H1 (cell line): ENCODE data around the gene OR5H15. TPM values are rescaled to one million over a fixed set of nuclear protein-coding genes. Genes with fewer than 3 reads are reported as not detected.

Experiments used
- CTCF ChIA-PET: fragments of 300-600 bp; sonication (Branson Sonifier 250); formaldehyde crosslinking; loops from one replicate; lab custom pipeline; 2021; ENCODE audit not compliant: partially characterized antibody; lab: Charles Lee
- POLR2A ChIA-PET: fragments of 300-600 bp; sonication (Branson Sonifier 250); formaldehyde crosslinking; loops from one replicate; lab custom pipeline; 2021; ENCODE audit warnings: inconsistent platforms; ENCODE audit not compliant: partially characterized antibody; lab: Charles Lee
- DNase-seq, 2 experiments: peaks; one replicate each; pipeline versions ENCODE4 v3.0.0 to v3.0.0-alpha.2; 2010 to 2022; ENCODE audit warnings: low spot score in 2 of 2, low read depth in 1 of 2, mixed read lengths in 1 of 2
- FAIRE-seq: peaks from 2 replicates; lab custom pipeline; 2011; peaks lifted over from hg19 to GRCh38; lab: Jason Lieb, UNC
- H2AFZ ChIP-seq: 2 replicates; pipeline ENCODE4 v1.8.1; 2012; ENCODE audit warnings: low read length, inconsistent platforms
- H2AK5ac ChIP-seq: 2 replicates; pipeline ENCODE4 v1.6.1; 2013; ENCODE audit warnings: low read depth, low read length
- H2BK120ac ChIP-seq: replicated peaks from 2 replicates; pipeline ENCODE3; 2013; ENCODE audit warnings: low read depth, low read length, inconsistent platforms
- H2BK12ac ChIP-seq: 2 replicates; pipeline ENCODE4 v1.6.1; 2013; ENCODE audit warnings: low read depth, low read length
- H2BK15ac ChIP-seq: 2 replicates; pipeline ENCODE4 v1.6.1; 2013; ENCODE audit warnings: low read length
- H2BK20ac ChIP-seq: 2 replicates; pipeline ENCODE4 v1.6.1; 2013; ENCODE audit warnings: low read length
- H2BK5ac ChIP-seq: 2 replicates; pipeline ENCODE4 v1.6.1; 2013; ENCODE audit warnings: low read depth, low read length
- H3K14ac ChIP-seq: 2 replicates; pipeline ENCODE4 v1.6.1; 2013; ENCODE audit warnings: inconsistent platforms; ENCODE audit not compliant: insufficient read length
- H3K18ac ChIP-seq: 2 replicates; pipeline ENCODE4 v1.6.1; 2013; ENCODE audit warnings: low read length; ENCODE audit errors: extremely low read depth
- H3K23ac ChIP-seq: 2 replicates; pipeline ENCODE4 v1.6.1; 2013; ENCODE audit warnings: inconsistent platforms; ENCODE audit not compliant: insufficient read length
- H3K23me2 ChIP-seq: 2 replicates; pipeline ENCODE4 v1.6.1; 2013; ENCODE audit warnings: low read depth, low read length
- H3K27ac ChIP-seq: 2 replicates; pipeline ENCODE4 v1.6.1; 2011; ENCODE audit warnings: low read depth, low read length, inconsistent platforms
- H3K27me3 ChIP-seq, 4 experiments: replicated peaks in 1 of 4; 1 replicate in 1 of 4; 2 replicates in 3 of 4; pipeline versions ENCODE4 v1.6.1 to v1.8.1; 2011 to 2013; ENCODE audit warnings: low read length in 3 of 4, mild to moderate bottlenecking in 3 of 4, inconsistent platforms in 2 of 4, mixed read lengths in 2 of 4, moderate library complexity in 1 of 4; ENCODE audit not compliant: control insufficient read depth in 3 of 4, insufficient read depth in 3 of 4; ENCODE audit errors: extremely low read depth in 1 of 4
- H3K36me3 ChIP-seq, 4 experiments: 2 replicates each; pipeline versions ENCODE4 v1.6.1 to v1.8.1; 2011 to 2013; ENCODE audit warnings: mild to moderate bottlenecking in 4 of 4, low read length in 3 of 4, moderate library complexity in 2 of 4, control low read depth in 1 of 4, inconsistent platforms in 1 of 4; ENCODE audit not compliant: insufficient read depth in 4 of 4, control insufficient read depth in 2 of 4
- H3K4ac ChIP-seq: replicated peaks from 2 replicates; pipeline ENCODE3; 2013; ENCODE audit warnings: low read length, low read depth, mixed read lengths, inconsistent platforms; ENCODE audit not compliant: insufficient read length
- H3K4me1 ChIP-seq, 4 experiments: replicated peaks in 1 of 4; 1 replicate in 1 of 4; 2 replicates in 3 of 4; pipeline versions ENCODE4 v1.6.1 to v1.8.1; 2011 to 2013; ENCODE audit warnings: low read length in 3 of 4, inconsistent platforms in 2 of 4, mixed read lengths in 1 of 4; ENCODE audit not compliant: insufficient read depth in 4 of 4, control insufficient read depth in 3 of 4
- H3K4me2 ChIP-seq, 2 experiments: 2 replicates each; pipeline versions ENCODE4 v1.6.1 to v1.8.1; 2011 to 2013; ENCODE audit warnings: low read depth in 2 of 2, low read length in 2 of 2, control low read depth in 1 of 2, inconsistent platforms in 1 of 2, mild to moderate bottlenecking in 1 of 2; ENCODE audit not compliant: insufficient read depth in 1 of 2
- H3K4me3 ChIP-seq, 4 experiments: fragments of 200-600, 300-600 bp in 1 of 4; sonication (generic), shearing (Covaris generic), sonication (Bioruptor Twin) in 1 of 4; 2 replicates each; pipeline versions ENCODE4 v1.5.1 to v1.8.1; 2011 to 2016; ENCODE audit warnings: low read length in 4 of 4, low read depth in 3 of 4, control low read depth in 2 of 4, inconsistent platforms in 2 of 4, mild to moderate bottlenecking in 2 of 4, mixed read lengths in 1 of 4, moderate library complexity in 1 of 4; ENCODE audit not compliant: insufficient read depth in 2 of 4; ENCODE audit errors: extremely low read depth in 1 of 4
- H3K56ac ChIP-seq: replicated peaks from 2 replicates; pipeline ENCODE3; 2013; ENCODE audit warnings: low read depth, mild to moderate bottlenecking, mixed read lengths, low read length, inconsistent platforms; ENCODE audit not compliant: insufficient read length
- H3K79me1 ChIP-seq: 2 replicates; pipeline ENCODE4 v1.6.1; 2013; ENCODE audit warnings: low read depth, low read length, control low read depth
- H3K79me2 ChIP-seq, 2 experiments: 2 replicates each; pipeline versions ENCODE4 v1.6.1 to v1.8.1; 2012 to 2013; ENCODE audit warnings: low read length in 2 of 2, mild to moderate bottlenecking in 2 of 2, inconsistent platforms in 1 of 2; ENCODE audit not compliant: insufficient read depth in 2 of 2, control insufficient read depth in 1 of 2
- H3K9ac ChIP-seq, 4 experiments: replicated peaks in 1 of 4; 1 replicate in 1 of 4; 2 replicates in 3 of 4; pipeline versions ENCODE4 v1.6.1 to v1.8.1; 2011 to 2013; ENCODE audit warnings: low read depth in 3 of 4, low read length in 3 of 4, control low read depth in 2 of 4, mild to moderate bottlenecking in 2 of 4, moderate library complexity in 2 of 4, inconsistent platforms in 1 of 4; ENCODE audit errors: extremely low read depth in 1 of 4
- H3K9me3 ChIP-seq, 2 experiments: 2 replicates each; pipeline versions ENCODE4 v1.6.1 to v1.8.1; 2012 to 2013; ENCODE audit warnings: mild to moderate bottlenecking in 2 of 2, moderate library complexity in 2 of 2, control low read depth in 1 of 2, inconsistent platforms in 1 of 2, low read depth in 1 of 2, low read length in 1 of 2, mixed read lengths in 1 of 2; ENCODE audit not compliant: insufficient read depth in 2 of 2
- H4K20me1 ChIP-seq, 2 experiments: replicated peaks in 1 of 2; 2 replicates each; pipeline versions ENCODE3 to v1.8.1; 2011 to 2013; ENCODE audit warnings: inconsistent platforms in 2 of 2, low read length in 2 of 2, mild to moderate bottlenecking in 1 of 2; ENCODE audit not compliant: insufficient read depth in 2 of 2, control insufficient read depth in 1 of 2
- H4K5ac ChIP-seq: 2 replicates; pipeline ENCODE4 v1.6.1; 2013; ENCODE audit warnings: low read length, low read depth, mixed read lengths, inconsistent platforms; ENCODE audit not compliant: insufficient read length
- H4K8ac ChIP-seq: 2 replicates; pipeline ENCODE4 v1.8.0; 2013; ENCODE audit warnings: mild to moderate bottlenecking, moderate library complexity, low read length, inconsistent platforms; ENCODE audit not compliant: insufficient read depth; ENCODE audit errors: extremely low read depth
- H4K91ac ChIP-seq: replicated peaks from 2 replicates; pipeline ENCODE3; 2013; ENCODE audit warnings: low read length, mixed read lengths, inconsistent platforms; ENCODE audit not compliant: insufficient read length
- BACH1 ChIP-seq: IDR thresholded peaks from 2 replicates; pipeline ENCODE4 v1.6.1; 2012; ENCODE audit warnings: low read length, improper control_type of control experiment
- BRCA1 ChIP-seq: IDR thresholded peaks from 2 replicates; pipeline ENCODE4 v1.6.1; 2012; ENCODE audit warnings: low read depth, low read length, improper control_type of control experiment
- CBX5 ChIP-seq: fragments of 300-800, 300-1000 bp; sonication (generic); IDR thresholded peaks from 2 replicates; pipeline ENCODE4 v1.7.1; 2016; ENCODE audit warnings: antibody characterized with exemption, low read length, low read depth
- EGR1 ChIP-seq: IDR thresholded peaks from 2 replicates; pipeline ENCODE4 v1.6.1; 2011; ENCODE audit warnings: low read depth, low read length, borderline replicate concordance
- GABPA ChIP-seq: IDR thresholded peaks from 2 replicates; pipeline ENCODE4 v1.6.1; 2011; ENCODE audit warnings: mild to moderate bottlenecking, low read length, moderate library complexity, borderline replicate concordance; ENCODE audit not compliant: insufficient read depth
- KDM1A ChIP-seq: fragments of 200-600, 300-600 bp; sonication (generic); IDR thresholded peaks from 2 replicates; pipeline ENCODE4 v1.7.1; 2016; ENCODE audit warnings: mild to moderate bottlenecking, low read length, borderline replicate concordance
- NANOG ChIP-seq: IDR thresholded peaks from 2 replicates; pipeline ENCODE4 v1.6.1; 2011; ENCODE audit warnings: low read length, low read depth, mild to moderate bottlenecking, inconsistent platforms; ENCODE audit not compliant: insufficient read depth, poor library complexity, severe bottlenecking
- POLR2A ChIP-seq, 2 experiments: IDR thresholded peaks; 1 replicate in 1 of 2; 2 replicates in 1 of 2; pipeline ENCODE4 v1.6.1; 2011; ENCODE audit warnings: low read depth in 2 of 2, low read length in 2 of 2, mild to moderate bottlenecking in 2 of 2; ENCODE audit errors: control extremely low read depth in 1 of 2
- POU5F1 ChIP-seq: IDR thresholded peaks from 2 replicates; pipeline ENCODE4 v1.6.1; 2011; ENCODE audit warnings: low read depth, mild to moderate bottlenecking, low read length, moderate library complexity
- SP2 ChIP-seq: IDR thresholded peaks from 2 replicates; pipeline ENCODE4 v1.6.1; 2012; ENCODE audit warnings: mild to moderate bottlenecking, low read length, inconsistent platforms
- WGBS, 2 experiments: shearing (Covaris generic) in 1 of 2; methylation state at CpG; one replicate each; pipeline versions ENCODE4 v1.1.6 to v1.1.7; 2013 to 2015; ENCODE audit warnings: low lambda C conversion rate in 2 of 2, mixed read lengths in 2 of 2, inconsistent platforms in 1 of 2, low coverage in 1 of 2, missing lambda C conversion rate in 1 of 2; ENCODE audit not compliant: insufficient replicate concordance in 2 of 2, insufficient coverage in 1 of 2, insufficient read length in 1 of 2; ENCODE audit errors: extremely low coverage in 1 of 2, missing lambda C conversion rate in 1 of 2; 5-methylcytosine and 5-hydroxymethylcytosine counted together
- polyA plus RNA-seq, 7 experiments: library from polyadenylated mRNA; depleted of rRNA in 3 of 7; stranded (reverse) in 5 of 7; unstranded in 2 of 7; fragments of >200 nt in 5 of 7; fragments of 200-250 nt in 2 of 7; gene quantifications; 1 replicate in 5 of 7; 2 replicates in 1 of 7; 4 replicates in 1 of 7; pipeline versions ENCODE4 v1.2.1 to v1.2.3, GENCODE V29; 2011 to 2013; ENCODE audit warnings: missing spikeins in 2 of 7, mixed read lengths in 2 of 7
- total RNA-seq: library from RNA; stranded (reverse); fragmentation: NEBNext Ultra II Directional; extraction: Animal tissue kit (Norgen Biotek cat#: 25700); gene quantifications from 2 replicates; pipeline ENCODE4 v1.2.1, GENCODE V29; 2021
- TF ChIP-seq, protein P1 (sequence below), 3 experiments: IDR thresholded peaks; 1 replicate in 2 of 3; 2 replicates in 1 of 3; pipeline versions ENCODE4 v1.5.1 to v1.6.1; 2011; ENCODE audit warnings: low read length in 3 of 3, mild to moderate bottlenecking in 3 of 3, inconsistent platforms in 2 of 3, low read depth in 1 of 3, moderate library complexity in 1 of 3; ENCODE audit not compliant: insufficient read depth in 1 of 3; ENCODE audit errors: control extremely low read depth in 1 of 3
- TF ChIP-seq, protein P2 (sequence below): IDR thresholded peaks from 2 replicates; pipeline ENCODE4 v1.6.1; 2012; ENCODE audit warnings: inconsistent platforms

Gene OR5H15
- total and polyA plus RNA-seq, 2 of the 8 experiments (the other 6 are each of a cell fraction or from before 2014, with no cell fraction given): not detected

DNA sequence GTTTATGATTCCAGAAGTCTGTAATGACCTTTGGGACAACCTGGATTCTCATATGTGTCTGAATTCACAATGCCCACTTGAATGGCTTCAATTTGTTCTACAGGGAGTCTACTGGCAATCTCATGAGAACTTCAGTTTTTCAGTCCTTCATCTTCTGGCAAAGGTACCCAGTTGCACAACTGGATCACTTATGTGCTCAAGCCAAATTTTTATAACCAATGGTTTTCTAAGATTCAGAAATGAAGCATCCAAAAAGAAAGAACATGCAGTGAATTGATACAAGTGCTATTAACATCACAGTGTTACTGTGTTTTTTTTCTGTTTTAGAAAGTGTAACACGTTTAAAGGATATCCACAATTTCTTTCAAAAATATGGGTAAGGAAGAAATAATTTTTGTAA lies 19.3 kb upstream of the OR5H15 start, which contains the start of gene OR5H14:
OR5H14 (plus strand) TSS at position 301 of the 400 bp plus-strand sequence. CDS start 1,907 bp downstream, outside the sequence.
- Histone ChIP-seq H3K4me1 (no peaks in the 10 kb centered on the region), H3K9me3 (no peaks in the 10 kb centered on the region), H2BK15ac (no peak within 1 kb of the TSS), H3K4me3 (no peak within 1 kb of the TSS), H2AFZ (no peak within 1 kb of the TSS), H3K56ac (no peak within 1 kb of the TSS), H3K79me2 (no peaks in the 10 kb centered on the region), H2BK5ac (no peak within 1 kb of the TSS), H3K36me3 (no peaks in the 10 kb centered on the region), H2BK120ac (no peak within 1 kb of the TSS), H3K4ac (no peak within 1 kb of the TSS), H4K8ac (no peak within 1 kb of the TSS), H3K27me3 (no peaks in the 10 kb centered on the region), H3K14ac (no peak within 1 kb of the TSS), H3K18ac (no peak within 1 kb of the TSS), H3K23ac (no peak within 1 kb of the TSS), H3K4me2 (no peak within 1 kb of the TSS), H4K91ac (no peak within 1 kb of the TSS), H3K27ac (no peak within 1 kb of the TSS), H2AK5ac (no peak within 1 kb of the TSS), H3K23me2 (no peaks in the 10 kb centered on the region; the same call in 1 of the 2 replicates), H3K9ac (no peak within 1 kb of the TSS), H2BK20ac (no peak within 1 kb of the TSS), H3K79me1 (no peaks in the 10 kb centered on the region), H4K20me1 (no peaks in the 10 kb centered on the region), H4K5ac (no peak within 1 kb of the TSS), H2BK12ac (no peak within 1 kb of the TSS)
- 70% methylated on average over 1 of the region's 1 CpG; no CpG with 5 or more reads in 1 of the 2 experiments for WGBS, 2 experiments
- FAIRE-seq (no peak), DNase-seq (no peak)
- CTCF ChIA-PET: interaction anchor here (0.6 kb wide), 1 partner anchor 69 kb away, joined by 4 read pairs; no protein-coding TSS in a partner anchor
- POLR2A ChIA-PET: no interaction called here
- TF ChIP-seq BACH1 (no peak), POU5F1 (no peak), KDM1A (no peak), POLR2A (IDR thresholded peaks at IDR 0.05; ENCODE audit: control extremely low read depth in 1 of 2, low read depth in 2 of 2, low read length in 2 of 2) (no peak), SP2 (no peak), BRCA1 (no peak), CBX5 (no peak), NANOG (no peak), EGR1 (no peak), GABPA (no peak)
- TF ChIP-seq, protein P1, sequence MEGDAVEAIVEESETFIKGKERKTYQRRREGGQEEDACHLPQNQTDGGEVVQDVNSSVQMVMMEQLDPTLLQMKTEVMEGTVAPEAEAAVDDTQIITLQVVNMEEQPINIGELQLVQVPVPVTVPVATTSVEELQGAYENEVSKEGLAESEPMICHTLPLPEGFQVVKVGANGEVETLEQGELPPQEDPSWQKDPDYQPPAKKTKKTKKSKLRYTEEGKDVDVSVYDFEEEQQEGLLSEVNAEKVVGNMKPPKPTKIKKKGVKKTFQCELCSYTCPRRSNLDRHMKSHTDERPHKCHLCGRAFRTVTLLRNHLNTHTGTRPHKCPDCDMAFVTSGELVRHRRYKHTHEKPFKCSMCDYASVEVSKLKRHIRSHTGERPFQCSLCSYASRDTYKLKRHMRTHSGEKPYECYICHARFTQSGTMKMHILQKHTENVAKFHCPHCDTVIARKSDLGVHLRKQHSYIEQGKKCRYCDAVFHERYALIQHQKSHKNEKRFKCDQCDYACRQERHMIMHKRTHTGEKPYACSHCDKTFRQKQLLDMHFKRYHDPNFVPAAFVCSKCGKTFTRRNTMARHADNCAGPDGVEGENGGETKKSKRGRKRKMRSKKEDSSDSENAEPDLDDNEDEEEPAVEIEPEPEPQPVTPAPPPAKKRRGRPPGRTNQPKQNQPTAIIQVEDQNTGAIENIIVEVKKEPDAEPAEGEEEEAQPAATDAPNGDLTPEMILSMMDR (IDR thresholded peaks at IDR 0.05; ENCODE audit: control extremely low read depth in 1 of 3, insufficient read depth in 1 of 3, low read depth in 1 of 3, low read length in 3 of 3): no peak
- TF ChIP-seq, protein P2, sequence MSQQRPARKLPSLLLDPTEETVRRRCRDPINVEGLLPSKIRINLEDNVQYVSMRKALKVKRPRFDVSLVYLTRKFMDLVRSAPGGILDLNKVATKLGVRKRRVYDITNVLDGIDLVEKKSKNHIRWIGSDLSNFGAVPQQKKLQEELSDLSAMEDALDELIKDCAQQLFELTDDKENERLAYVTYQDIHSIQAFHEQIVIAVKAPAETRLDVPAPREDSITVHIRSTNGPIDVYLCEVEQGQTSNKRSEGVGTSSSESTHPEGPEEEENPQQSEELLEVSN: no peak
